HG03039 (cell line): ENCODE results near the gene PARP16.
"Not testable (repeated sequence)": the region's sequence is repeated elsewhere in the genome, so short reads cannot be mapped to it uniquely, and the experiment has no call there.

Source experiments
- ATAC-seq: cut with Tn5 transposase; IDR thresholded peaks from one replicate; pipeline ENCODE4 v1.9.1; 2021; ENCODE audit warnings: mild to moderate bottlenecking, moderate library complexity; ENCODE audit not compliant: unreplicated experiment

PARP16 gene

GRCh38 chr15:65245096-65245856 is 41.4 kb downstream of the PARP16 start:
- no peak for ATAC-seq

GRCh38 chr15:65244638-65245037 is 42.0 kb downstream of the PARP16 start:
- ATAC-seq, result no peak

DNA sequence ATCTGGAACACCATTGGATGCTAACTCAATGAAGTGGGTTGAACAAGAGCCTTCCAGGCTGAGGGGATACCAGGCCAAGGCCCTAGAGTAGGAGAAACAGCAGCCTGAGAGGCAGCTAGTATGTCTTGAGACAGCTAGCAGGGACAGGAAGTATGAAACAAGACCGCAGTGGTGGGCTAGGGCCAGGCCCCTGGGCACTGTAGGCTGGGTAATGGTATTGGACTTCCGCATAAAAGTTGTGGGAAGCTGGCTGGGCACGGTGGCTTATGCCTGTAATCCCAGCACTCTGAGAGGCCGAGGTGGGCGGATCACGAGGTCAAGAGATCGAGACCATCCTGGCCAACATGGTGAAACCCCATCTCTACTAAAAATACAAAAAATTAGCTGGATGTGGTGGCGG is 50.2 kb downstream of the PARP16 start:
- ATAC-seq, result not testable (repeated sequence)

DNA sequence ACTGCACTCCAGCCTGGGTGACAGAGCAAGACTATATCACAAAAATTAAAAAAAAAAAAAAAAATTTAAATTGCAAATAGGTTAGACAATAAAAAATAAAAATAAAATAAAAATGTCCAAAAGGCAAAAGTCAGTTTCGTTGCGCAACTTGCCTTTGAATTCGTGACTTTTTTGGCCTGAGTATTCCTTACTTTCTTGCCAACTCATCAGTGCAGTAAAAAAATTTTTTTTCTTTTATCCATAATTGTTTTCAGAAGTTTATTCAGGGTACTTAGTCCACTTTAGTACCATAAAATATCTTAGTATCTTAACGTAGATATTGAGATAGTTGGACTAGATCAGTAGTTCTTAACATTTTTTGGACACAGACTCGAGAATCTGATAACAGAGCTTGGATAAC is 53.0 kb downstream of the PARP16 start:
- no peak for ATAC-seq

DNA sequence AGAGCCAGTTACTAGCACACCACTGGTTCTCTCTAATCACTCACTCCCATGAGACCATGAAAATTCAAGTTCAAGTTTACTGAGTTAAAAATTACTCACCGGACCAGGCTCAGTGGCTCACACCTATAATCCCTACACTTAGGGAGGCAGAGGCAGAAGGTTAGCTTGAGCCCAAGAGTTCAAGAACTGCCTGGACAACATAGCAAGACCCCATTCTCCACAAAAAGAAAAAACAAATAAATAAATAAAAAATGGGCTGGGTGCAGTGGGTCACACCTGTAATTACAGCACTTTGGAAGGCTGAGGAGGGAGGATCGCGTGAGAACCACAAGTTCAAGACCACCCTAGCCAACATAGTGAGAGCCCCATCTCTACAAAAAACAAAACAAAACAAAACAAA is 54.2 kb downstream of the PARP16 start:
- ATAC-seq, result no peak

DNA sequence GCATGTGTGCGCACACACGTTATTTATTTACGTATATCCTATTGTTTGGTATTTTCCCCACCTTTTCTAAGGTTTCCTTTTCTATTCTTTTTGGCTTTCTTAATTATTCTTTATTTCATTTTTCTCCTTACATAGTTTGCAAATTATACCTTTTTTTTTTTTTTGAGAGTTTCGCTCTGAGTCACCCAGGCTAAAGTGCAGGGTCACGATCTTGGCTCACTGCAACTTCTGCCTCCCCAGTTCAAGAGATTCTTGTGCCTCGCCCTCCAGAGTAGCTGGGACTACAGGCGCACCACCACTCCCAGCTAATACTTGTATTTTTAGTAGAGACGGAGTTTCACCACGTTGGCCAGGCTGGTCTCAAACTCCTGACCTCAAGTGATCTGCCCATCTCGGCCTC is 55.4 kb downstream of the PARP16 start:
- ATAC-seq, result no peak

- ATAC-seq, result not testable (repeated sequence)
Measured at GRCh38 chr15:65226901-65227300, 59.8 kb downstream of the PARP16 start.

- no peak for ATAC-seq
Measured at GRCh38 chr15:65226221-65226620, 60.5 kb downstream of the PARP16 start.

- no peak for ATAC-seq
Measured at GRCh38 chr15:65223996-65224395, 62.7 kb downstream of the PARP16 start.

DNA sequence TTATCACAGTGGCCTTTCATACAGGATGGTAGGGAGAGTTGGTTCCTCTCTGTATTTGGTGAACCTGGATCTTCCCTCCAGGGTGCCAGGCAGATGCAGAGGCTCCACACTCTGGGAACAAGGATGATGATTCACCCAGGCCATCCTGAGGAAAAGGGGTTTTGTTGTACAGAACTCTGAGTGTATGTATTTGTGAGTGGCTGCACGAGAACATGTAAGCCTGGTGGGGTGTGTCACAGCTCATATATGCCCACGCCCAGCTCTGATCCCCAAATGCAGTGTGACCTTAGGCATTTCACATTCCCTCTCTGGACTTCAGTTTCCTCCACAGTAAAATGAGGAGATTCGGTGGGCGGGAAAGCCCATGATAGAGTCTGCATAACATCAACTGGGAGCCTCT is 63.8 kb downstream of the PARP16 start:
- ATAC-seq, result no peak

- ATAC-seq, result no peak
Measured at GRCh38 chr15:65221697-65222096, 65.0 kb downstream of the PARP16 start.

DNA sequence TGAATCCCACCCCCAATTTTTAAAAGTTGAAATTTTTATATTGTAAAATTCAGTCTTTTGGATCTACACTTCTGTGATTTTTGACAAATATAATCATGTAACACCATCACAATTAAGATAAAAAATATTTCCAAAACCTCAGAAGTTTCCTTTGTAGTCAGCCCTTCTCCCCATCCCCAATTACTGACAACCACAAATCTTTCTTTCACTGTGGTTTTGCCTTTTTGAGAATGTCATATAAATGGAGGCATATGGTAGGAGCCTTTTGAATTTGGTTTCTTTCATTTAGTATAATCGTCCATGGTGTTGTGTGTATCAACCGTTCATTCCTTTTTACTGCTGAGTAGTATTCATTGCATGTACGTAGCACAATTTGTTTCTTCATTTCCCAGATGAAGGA is 67.5 kb downstream of the PARP16 start:
- ATAC-seq, result no peak

DNA sequence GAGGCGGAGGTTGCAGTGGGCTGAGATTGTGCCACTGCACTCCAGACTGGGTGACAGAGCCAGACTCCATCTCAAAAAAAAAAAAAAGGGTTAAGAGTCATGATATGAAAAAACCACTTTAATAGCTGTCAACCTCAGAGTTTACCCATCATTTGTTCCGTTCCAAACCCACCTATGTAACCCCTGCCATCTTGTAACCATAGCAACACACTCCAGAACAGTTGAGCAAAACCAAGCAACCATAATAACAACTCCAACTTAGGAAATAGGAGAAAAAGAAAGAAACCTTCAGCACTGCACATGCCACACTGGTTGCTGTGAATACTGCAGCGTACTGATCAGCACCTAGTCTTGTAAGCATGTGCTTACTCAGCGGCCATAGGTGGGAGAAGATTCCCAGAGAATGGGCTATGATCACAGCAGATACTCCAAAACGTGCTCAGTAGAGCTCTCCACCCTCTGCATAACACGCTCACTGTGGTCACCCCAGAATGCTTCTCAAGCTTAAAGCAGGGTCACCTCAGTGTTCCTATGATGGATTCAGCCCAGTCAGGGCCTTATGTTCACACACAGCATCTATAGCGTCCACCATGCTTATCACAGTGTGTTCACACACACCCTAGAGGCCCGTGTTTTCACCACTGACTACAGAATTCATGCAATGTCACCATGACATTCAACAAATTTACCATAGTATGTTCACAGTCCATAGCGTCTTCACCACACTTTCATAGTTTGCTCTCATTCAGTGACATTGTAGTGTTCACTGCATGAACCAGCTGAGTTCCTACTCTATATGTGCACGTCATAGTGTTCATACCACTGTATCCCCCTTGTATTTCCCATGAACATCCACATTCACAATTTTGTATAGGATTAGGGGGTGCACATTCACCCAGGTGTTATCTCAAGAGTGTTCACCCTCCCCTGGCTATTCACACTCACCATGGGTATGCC is 68.9 kb downstream of the PARP16 start:
- no peak for ATAC-seq

- no peak for ATAC-seq
Measured at GRCh38 chr15:65215496-65215895, 71.2 kb downstream of the PARP16 start.

GRCh38 chr15:65214010-65214409 is 72.7 kb downstream of the PARP16 start:
- no peak for ATAC-seq

DNA sequence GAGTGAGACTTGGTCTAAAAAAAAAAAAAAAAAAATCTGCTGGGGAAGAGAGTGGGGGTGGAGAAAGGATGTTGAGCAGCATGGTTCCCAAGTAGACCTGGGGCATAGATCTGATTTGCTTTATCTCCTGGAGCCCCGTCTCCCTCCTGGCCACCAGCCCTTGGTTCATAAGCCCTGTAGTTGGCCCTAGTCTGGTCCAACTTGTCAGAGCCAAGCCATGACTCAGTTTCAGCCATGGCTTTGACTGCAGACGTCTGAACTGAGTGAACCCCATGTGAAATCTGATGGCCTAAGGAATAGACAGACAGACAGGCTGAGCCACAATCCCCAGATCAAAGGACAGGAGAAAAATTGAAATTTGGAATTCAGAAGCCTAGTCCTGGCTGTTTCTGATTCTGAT is 73.4 kb downstream of the PARP16 start:
- ATAC-seq, result no peak

GRCh38 chr15:65212097-65212496 is 74.6 kb downstream of the PARP16 start:
- ATAC-seq, result no peak

DNA sequence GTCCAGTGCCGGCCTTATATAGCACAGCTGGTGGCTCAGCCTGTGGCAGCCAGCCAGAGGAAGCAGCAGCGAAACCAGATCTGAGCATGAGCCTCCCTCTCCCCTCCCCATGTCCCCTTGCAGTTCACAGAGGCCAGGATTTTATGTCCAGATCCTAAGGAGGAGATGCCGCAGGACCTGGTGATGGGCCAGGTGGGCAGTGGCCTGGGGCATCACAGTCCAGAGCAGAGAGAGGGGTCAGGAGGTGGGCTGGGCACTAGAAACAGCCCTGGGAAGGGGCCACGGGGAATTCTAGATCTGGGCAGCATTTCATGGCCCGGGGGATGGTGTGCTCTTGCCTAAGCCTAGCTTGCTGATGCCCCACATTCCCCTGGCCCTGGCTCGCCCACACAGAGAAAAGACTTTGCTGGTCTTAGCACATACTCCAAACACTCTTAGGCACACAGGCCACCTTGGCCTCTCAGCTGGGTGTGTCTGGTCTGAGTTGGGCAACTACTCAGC is 75.2 kb downstream of the PARP16 start:
- ATAC-seq, result no peak

GRCh38 chr15:65210770-65211481 is 75.8 kb downstream of the PARP16 start, which contains the start of gene CILP:
Gene CILP (minus strand): TSS chr15:65211473. CDS start chr15:65209755, 1,718 bp downstream.
- ATAC-seq, result no peak

DNA sequence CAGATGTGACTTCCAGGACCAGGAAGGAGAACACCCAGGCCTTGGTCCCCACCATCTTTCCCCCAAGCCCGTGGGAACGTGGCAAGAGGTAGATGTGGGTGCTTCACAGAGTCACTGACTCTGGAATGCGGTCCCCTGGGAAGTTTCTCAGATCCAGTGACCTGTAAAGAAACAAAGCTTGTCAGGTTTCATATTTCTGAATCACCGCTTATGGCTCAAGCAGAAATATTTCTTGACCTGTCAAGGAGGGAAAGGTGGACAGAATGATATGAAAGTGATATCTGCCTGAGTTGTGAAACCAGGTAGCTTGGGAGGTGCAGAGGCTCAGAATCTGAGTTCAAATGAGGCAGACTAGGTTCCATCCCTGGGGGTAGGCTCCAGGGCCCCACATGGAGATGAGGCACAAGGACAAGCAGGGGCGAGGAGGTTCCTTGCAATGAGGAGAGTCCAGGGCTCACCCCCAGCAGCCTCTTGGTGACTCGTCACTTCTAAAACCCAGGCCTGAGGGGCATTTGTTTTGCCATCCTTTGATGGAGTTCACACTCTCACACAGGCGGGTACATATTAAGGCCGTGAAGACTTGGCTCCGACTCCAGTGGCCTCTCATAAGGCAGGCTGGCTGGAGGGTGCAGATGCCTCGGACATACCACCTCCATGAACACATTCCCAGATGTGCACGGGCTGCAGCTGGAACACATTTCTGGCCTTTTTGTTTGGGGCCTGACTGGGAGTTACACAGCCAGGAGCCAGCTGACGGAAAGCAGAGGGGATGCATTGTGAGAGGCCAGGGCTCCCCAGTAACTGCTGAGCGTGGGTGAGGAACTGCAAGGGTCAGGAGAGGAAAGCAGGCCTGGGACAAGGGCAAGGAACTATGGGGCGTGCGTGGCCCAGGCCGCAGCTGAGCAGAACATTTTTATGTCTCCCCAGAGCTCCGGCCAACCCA is 76.7 kb downstream of the PARP16 start:
- no peak for ATAC-seq
